ENCODE measurements around the gene KIAA1217.

Gene KIAA1217

GRCh38 chr10:24249829-24250415, 41.0 kb downstream of the KIAA1217 start:
- no peak for DNase-seq

GRCh38 chr10:24251547-24251946, 42.6 kb downstream of the KIAA1217 start:
- no peak for DNase-seq

- DNase-seq, result no peak
These were observed 45.2 kb downstream of the KIAA1217 start for GRCh38 chr10:24254180-24254579.

GRCh38 chr10:24255115-24255880, 46.4 kb downstream of the KIAA1217 start:
- DNase-seq, result no peak

- DNase-seq, result no peak
These were observed 47.0 kb downstream of the KIAA1217 start for GRCh38 chr10:24255881-24256311.

GRCh38 chr10:24256619-24257107, 47.7 kb downstream of the KIAA1217 start:
- DNase-seq, result no peak

GRCh38 chr10:24257588-24257987, 48.6 kb downstream of the KIAA1217 start:
- no peak for DNase-seq

GRCh38 chr10:24259365-24260130, 50.6 kb downstream of the KIAA1217 start:
- DNase-seq, result no peak

- DNase-seq, result no peak
These were observed 52.7 kb downstream of the KIAA1217 start for GRCh38 chr10:24261627-24262026.

- no peak for DNase-seq
These were observed 54.1 kb downstream of the KIAA1217 start for GRCh38 chr10:24262929-24263590.

GRCh38 chr10:24269476-24269875, 60.5 kb downstream of the KIAA1217 start:
- DNase-seq, result no peak

- no peak for DNase-seq
These were observed 63.4 kb downstream of the KIAA1217 start for GRCh38 chr10:24272374-24272773.

GRCh38 chr10:24277277-24277676, 68.3 kb downstream of the KIAA1217 start:
- DNase-seq, result no peak

- DNase-seq, result no peak
These were observed 68.8 kb downstream of the KIAA1217 start for GRCh38 chr10:24277771-24278170.

GRCh38 chr10:24278176-24278889, 69.4 kb downstream of the KIAA1217 start:
- DNase-seq, result no peak

- DNase-seq, result no peak
These were observed 70.2 kb downstream of the KIAA1217 start for GRCh38 chr10:24279166-24279565.

- DNase-seq, result no peak
These were observed 78.7 kb downstream of the KIAA1217 start for GRCh38 chr10:24287559-24288195.

- DNase-seq, result no peak
These were observed 79.6 kb downstream of the KIAA1217 start for GRCh38 chr10:24288581-24288980.

GRCh38 chr10:24289235-24289634, 80.3 kb downstream of the KIAA1217 start:
- no peak for DNase-seq

GRCh38 chr10:24292304-24293293, 83.7 kb downstream of the KIAA1217 start:
- DNase-seq, result no peak
